IPS-NIHi7 (cell line): ENCODE data around the gene PER2.
A peak's percentile ranks its signal among the peaks of the same experiment; 100 is the strongest.
"Not testable (repeated sequence)": the region's sequence is repeated elsewhere in the genome, so short reads cannot be mapped to it uniquely, and the experiment has no call there.

Source experiments
- DNase-seq: peaks from one replicate; pipeline ENCODE4 v3.0.0; 2012; ENCODE audit warnings: mixed read lengths; ENCODE audit errors: extremely low spot score

Gene PER2

DNA sequence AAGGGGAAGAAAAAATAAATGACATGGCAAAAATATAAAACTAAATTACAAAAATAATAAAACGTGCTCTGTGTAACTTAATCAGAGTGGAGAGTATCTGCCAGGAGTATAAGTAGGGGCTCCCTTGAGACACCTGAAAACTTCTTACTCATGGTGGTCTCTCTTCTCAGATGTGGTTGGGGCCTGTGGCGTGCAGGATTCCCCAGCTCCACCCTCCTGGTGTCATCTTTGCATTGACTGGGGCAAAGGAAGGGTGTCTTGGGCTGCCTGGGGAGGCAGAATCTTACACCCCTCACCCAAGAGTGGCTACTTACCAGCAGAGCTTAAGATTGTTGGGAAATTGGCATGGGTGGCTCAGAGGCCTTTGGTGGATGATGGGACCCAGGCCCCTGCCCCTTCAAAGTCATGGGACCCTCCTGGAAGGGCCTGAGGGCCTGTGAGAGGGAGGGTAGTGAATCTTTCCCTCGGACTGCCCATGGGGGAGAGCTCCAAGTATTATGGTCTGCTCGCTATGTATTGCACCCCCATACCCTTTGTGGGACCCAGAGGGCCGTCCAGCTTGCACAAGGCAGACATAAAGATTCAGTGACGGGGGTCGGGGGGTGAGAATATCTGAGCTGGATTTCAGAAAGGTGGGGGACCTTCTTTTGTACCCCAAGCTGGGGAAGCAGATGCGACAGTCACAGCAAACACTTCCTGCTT, 25.0 kb upstream of the PER2 start:
- no peak for DNase-seq

DNA sequence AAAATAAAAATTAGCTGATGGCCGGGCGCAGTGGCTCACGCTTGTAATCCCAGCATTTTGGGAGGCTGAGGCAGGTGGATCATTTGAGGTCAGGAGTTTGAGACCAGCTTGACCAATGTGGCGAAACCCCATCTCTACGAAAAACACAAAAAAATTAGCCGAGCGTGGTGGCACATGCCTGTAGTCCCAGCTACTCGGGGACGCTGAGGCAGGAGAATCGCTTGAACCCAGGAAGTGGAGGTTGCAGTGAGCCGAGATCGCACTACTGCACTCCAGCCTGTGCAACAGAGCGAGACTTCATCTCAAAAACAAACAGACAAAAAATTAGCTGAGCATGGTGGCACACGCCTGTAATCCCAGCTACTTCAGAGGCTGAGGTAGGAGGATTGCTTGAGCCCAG, 22.3 kb upstream of the PER2 start:
- DNase-seq: not testable (repeated sequence)

DNA sequence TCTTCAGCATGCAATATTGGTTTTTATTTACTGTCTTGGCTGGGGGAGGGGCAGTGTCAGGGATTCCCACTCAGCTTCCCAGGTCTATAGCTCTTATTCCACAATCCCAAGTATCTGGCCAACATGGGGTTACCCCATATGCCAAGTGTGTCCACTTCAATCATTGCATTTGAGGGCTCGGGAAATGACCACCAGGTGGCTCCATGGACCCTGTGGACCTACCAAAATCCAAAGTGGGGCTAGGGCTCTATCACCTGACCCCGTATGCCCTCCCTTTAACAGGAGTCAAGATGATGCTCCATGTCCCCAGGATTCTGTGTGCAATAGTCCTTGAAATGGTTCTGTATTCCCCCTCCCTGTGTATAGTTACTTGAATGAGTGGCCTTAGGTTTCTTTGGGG, 19.8 kb upstream of the PER2 start:
- DNase-seq: peak; percentile 58

DNA sequence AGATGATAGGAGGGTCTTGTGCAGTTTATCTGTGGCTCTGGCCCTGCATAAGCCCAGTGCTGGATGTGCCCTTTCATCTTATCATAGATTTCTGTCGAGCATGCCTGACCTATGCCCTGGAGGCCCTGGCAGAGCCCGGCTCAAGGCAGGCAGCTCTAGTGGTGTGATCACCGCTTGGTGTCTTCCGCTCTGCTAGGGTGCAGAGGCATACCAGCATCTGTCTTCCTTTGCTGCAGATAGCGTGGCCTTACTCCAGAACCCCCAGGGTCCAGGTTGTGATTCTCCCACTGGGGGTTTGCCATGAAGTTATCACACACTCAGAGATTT, 18.2 kb upstream of the PER2 start:
- no peak for DNase-seq

DNA sequence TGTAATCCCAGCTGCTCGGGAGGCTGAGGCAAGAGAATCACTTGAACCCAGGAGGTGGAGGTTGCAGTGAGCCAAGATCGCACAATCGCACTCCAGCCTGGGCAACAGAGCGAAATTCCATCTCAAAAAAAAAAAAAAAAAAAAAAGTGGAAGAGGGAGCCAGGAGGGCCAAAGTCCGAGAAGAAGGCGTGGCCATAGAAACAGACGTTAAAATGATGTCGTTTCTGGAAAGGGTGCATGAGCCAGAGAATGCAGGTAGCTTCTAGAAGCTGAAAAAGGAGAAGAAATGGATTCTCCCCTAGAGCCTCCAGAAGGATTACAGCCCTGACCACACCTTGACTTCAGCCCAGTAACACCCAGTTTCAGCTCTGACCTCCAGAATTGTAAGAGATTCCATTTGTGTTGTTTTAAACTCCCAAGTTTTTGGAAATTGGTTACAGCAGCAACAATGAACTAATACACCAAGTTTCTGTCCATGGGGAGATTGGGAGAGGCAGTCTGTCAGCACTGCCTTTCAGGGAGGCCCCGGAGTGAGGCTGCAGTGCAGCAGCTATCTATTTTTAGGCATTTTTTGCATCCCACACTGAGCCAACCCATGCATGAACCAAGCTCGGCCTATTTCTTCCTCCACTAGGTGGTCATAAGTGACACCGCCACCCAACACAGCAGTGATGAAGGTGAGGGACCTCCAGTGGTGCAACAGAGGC, 17.7 kb upstream of the PER2 start:
- no peak for DNase-seq

DNA sequence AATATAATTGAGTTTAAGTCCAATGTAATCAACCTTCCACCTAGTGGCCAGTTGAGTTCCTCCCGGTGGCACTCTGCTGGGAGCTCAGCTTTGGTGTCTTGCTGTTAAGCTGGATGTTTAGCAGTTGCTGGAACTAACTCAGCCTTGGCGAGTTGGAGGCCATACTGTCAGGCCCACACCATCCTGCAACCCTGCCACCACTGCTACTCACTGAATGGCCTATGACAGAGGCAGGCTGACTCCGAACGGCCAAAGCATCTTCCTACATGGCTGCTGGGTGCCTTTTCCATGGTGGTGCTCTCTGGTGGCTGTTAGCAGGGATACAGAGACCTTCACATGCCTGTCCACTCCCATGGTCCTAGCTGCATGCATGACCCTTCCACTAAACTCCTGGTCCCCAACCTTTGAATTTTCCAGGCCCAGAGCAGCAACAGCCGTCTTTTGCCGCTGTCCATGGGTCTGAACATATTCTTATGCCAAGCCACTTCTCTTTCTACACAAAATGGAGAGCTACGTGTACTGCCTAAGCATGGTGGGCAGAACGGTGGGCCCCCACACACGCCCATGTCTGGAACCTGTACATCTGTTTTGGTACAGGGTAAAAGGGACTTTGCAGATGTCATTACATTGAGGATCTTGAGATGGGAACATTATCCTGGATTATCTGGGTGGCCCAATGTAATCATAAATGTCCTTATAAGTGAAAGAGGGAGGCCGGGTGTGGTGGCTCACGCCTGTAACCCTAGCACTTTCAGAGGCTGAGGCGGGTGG, 16.9 kb upstream of the PER2 start:
- DNase-seq: peak; percentile 33

DNA sequence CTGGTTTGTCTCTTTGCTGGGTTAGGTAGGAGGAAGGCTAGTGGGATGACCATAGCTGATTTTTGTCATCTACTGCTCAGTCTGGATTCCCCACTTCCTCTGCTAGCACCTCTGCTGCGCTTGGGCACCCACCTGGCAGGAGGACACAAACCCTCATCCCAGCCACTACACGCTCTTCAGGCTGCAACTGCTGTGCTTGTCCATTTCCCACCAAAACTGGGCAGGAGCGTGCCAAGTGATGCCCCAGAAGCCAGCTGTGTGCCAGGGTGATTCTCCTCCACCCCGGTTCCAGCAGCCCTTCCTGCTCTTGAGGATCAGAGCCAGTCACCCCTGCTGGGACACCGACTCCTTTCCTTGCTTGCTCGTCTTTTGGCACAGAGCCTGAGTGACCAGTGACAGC, 15.7 kb upstream of the PER2 start:
- DNase-seq: no peak

DNA sequence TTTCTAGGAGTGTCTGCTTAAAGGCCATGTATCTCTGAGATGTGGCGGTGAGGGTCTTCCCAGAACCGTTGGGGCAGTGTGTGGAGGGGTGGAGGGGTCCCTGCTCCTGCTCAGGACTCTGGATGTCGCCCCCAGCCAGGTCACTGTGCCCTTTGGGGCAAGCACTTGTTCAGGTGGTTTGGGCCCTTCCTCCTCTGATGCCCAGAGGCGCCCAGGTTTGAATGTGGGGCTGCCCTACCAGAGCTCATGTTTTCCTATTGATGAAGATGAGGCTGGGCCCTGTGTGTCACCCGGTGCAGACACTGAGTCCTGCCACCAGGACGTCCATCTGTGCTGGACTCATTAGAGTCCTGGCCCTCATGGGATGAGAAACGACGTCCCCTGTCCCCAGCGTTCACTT, 14.3 kb upstream of the PER2 start:
- no peak for DNase-seq

DNA sequence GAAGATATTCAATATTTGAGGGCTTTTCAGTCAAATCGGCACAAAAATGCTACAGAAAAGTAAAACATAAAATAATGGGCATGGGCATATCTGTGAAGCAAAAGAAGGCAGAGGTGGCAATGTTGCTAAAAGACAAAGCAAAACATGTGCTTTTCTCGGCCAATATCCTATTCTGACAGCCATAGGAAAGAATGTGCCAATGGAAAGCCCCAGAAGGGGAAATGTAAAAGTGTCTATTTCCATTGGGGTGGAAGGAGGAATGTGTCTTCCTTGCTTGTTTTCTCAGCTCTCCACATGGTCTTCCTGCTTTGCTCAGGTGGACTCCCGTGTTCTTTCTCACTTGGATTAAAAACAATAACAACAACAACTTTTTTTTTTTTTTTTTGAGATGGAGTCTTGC, 13.7 kb upstream of the PER2 start:
- no peak for DNase-seq

DNA sequence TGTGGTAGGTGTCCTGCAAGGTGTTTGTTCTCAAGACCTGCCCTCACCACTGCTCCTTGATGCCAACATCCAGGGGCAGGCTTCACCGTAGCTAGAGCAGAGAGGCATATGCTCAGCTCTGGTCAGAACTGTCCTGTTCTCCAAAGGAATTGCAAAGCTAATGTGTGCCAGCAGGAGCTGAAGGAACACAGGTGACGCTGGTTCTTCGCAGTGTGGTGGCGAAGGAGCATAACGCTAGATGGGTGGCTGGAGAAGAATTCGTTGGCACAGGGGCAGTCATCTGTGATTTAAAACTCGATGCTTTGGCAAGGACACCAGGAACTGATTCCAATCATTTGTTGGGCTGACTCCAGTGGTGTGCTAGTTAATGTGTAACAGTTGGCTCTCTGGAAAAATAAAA, 11.4 kb upstream of the PER2 start:
- DNase-seq: no peak

DNA sequence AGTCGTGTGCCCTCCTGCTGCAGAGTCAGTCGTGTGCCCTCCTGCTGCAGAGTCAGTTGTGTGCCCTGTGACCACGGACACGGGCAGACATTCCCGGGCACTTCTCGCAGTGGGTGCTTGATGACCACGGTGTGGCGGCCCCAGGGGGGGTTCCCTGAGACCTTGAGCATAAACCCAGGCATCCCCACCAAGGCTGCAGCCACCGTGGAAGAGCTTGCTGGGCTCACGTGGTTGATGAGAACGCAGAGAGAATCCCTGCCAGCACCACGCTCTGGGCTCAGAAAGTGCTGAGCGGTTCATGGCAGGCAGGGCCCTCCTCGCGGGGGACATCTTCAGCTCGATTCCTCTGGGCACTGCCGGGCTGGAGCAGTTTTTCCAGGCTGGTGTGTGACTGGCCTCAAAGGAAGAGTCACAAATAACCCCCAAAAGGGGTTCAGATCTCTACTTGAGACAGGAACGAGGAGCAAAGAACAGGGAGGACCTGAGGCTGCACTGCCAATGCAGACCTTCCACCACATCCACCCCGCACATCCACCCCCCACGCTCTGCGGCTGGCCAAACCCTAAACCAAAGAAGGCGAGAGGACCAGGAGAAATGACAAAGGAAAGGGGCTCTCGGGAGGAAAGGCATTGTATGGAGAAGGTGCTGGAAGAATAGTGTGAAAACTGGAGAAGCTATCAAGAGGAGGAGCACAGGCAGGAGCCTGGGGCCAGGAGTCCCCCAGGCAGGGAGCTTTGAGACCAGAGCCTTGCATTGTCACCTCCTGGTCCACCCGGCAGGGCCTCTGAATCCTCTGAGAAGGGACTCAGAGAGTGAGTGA, 8.4 kb upstream of the PER2 start:
- no peak for DNase-seq

DNA sequence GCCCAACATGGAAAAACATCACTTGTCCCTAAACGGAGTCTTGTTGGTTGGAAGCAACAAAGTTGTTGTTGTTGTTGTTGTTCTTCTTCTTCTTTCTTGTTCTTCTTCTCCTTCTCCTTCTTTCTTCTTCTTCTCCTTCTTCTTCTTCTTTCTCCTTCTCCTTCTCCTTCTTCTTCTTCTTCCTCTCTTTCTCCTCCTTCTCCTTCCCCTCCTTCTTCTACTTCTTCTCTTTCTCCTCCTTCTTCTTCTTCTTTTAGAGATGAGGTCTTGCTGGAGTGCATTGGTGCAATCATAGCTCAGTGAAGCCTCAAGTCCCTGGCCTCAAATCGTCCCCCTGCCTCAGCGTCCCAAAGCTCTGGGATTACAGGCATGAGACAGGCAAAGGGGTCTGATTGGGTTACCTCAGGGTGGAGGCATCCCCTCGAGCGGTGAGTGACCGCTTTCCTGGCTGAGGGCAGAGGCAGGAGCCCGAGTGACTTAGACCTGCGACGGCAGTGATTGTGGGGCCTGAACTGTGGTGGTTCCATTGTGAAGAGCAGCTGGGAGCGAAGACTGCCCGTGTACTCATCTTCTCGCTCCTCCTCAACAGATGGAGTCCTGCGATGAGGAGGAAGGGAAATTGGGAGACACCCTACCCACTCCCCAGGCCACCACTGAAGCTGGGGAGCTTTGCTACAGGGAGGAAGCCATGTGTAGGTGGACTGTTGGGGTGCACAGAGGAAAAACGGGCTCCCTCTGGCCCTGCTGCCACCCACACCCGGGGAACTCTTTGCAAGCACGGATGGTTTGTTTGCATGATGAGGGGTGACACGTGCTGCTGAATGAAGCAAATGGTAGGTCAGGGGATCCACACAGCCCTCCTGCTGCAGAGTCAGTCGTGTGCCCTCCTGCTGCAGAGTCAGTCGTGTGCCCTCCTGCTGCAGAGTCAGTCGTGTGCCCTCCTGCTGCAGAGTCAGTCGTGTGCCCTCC, 7.0 kb upstream of the PER2 start:
- DNase-seq: no peak

DNA sequence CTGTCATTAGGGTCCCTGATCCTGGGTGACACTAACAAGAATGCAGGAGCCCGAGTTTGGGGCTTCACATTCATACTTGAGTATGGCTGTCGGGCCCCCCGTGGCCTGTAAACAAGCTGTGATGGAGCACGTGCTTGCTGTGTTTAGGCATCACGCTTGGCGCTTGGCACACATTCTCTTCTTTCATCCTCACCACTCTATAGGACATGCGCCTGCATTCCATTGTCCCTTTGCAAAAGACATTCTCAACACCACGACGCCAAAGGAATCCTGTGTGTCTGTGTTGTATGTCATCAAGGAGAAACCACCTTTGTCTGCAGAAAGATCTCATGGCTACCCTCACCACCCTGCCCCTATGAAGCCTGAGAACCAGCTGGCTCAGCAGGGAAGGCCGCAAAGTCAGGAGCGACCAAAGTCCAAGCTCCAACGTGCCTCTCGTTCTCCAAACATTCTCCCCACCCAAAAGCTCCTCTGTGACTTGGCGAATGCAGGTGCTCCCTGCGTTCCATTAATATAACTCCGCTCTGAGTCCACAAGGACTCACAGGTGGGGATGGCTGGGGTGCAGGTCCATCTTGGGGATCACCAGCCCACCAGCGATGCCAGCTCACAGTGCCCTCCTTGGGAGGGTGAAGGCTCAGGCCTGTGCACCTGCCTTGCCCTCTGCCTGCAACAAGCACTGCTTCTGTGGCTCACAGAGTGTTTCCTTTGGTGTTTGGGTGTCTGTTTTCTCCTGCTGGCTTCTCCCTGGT, 6.2 kb upstream of the PER2 start:
- DNase-seq: no peak

DNA sequence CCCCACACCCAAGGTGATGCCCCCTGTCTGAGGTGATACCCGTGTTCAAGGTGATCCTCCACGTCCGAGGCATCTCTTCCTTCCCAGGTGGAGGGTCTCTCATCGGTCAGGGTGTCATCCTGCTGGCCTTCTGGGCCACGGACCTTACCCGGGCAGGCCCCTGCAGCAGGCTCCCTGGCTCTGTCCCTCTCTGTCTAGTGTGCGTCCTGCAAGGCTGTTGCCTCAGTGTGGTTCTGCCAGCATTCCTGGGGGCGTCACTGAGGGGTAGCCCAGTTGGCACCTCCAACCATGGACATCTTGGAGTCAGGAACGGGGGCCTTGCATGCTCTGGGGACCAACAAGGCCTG, 5.6 kb upstream of the PER2 start:
- no peak for DNase-seq

DNA sequence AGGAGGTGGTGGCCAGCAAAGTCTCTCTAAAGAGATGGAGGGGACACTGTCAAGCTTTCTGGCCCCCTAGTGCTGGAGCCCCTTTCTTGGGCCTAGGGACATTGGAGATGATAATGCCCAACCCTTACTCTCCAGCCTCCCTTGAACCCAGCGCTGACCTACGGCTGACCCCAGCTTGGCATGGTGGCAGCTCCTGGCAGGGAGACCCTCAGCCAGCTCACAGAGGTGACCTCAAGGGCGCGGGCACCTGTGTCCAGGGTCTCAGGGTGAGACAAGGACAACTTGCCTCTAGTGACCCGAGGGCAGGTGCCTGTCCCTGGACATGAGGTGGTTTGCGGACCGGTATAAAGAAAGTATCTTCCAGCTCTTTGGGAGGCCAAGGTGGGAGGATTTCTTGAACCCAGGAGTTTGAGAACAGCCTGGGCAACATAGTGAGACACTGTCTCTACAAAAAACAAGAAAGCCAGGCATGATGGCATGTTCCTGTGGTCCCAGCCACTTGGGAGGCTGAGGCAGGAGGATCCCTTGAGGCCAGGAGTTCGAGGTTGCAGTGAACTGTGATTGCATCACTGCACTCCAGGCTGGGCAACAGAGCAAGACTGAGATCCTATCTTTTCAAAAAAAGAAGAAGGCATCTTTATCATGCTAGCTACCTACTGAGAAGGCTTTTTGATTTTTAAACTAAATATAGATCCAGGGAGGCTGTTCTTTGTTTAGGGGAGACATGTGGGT, 3.3 kb upstream of the PER2 start:
- DNase-seq: no peak

DNA sequence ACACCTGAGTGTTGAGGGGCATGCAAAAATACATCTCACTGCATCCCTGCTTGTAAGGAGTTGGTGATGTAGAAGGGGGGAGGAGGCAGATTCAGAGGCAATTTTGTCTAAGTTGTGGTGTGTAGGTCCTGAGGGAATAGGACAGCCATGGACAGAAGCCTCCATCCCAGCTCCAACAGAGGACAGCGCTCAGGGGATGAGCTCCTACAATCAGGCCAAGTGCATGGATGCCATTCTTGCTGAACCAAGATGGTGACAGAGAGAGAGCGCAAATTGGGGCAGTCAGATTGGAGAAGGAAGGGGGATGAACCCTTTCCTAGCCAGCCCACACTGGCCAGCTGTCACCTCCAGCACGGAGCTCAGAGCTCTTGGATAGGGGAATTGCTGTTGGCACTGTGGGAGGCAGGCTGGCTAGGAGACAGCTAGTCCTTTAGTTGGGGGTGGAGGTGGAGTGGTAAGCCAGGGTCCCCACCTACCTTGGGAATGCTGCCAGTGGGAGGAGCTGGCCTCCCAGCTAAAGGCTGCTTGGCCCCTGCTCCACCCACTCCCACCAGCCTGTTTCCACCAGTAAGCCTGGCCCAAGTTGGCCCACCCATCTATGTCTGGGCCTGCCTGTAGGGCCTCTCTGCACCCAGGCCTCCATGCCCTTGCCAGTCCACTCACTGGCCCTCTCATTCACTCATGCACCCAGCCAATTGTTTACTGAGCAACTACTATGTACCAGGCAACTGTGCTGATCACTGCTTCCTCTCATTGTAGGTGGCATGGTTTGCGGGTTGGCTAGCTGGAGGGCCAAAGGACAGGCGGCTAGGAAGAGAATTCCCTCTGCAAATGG, 2.5 kb upstream of the PER2 start:
- DNase-seq: no peak

DNA sequence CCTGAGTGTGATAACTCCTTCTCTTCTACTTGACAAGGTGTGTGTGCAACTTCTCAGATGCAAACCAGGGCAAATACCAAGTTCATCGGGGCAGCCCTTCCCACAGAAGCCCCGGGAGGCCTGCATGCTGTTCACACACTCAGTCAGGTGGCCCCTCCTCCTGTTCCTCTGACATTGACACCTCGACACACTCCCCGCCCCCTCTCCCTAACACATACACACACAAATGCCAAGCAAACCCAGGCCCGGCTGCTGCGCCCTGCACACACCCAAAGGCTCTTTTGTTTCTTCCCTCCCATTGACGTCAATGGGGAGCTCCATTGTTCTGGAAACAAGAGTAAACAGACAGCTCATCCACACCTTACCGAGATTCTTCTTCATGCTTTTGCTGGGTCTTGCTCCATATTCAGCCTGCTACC, 1.7 kb upstream of the PER2 start:
- DNase-seq: peak; percentile 72

DNA sequence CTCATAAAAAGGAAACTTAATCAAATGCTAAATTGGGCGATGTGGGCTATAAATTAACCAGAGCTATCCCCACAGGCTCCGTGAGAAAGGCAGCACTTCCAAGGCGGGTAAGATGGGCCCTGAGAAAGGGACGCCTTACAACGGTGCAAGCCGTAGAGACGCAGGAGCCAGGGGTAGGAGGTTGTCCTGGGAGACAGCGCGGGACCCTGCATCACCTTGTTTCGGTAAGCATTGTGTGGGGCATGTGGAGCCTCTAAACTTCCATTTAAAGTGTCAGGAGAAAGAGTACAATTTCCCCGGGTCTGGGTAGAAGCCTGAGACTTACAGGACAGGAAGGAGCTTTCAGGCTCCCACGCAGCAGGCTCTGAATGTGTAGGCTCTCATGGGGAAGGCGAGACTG, 1.2 kb upstream of the PER2 start:
- no peak for DNase-seq
